ENCODE data around the gene GXYLT1. TPM values are rescaled to one million over a fixed set of nuclear protein-coding genes. Genes with fewer than 3 reads are reported as not detected.
A peak's percentile ranks its signal among the peaks of the same experiment; 100 is the strongest.
"Not testable (repeated sequence)": the region's sequence is repeated elsewhere in the genome, so short reads cannot be mapped to it uniquely, and the experiment has no call there.

The GXYLT1 gene, protein sequence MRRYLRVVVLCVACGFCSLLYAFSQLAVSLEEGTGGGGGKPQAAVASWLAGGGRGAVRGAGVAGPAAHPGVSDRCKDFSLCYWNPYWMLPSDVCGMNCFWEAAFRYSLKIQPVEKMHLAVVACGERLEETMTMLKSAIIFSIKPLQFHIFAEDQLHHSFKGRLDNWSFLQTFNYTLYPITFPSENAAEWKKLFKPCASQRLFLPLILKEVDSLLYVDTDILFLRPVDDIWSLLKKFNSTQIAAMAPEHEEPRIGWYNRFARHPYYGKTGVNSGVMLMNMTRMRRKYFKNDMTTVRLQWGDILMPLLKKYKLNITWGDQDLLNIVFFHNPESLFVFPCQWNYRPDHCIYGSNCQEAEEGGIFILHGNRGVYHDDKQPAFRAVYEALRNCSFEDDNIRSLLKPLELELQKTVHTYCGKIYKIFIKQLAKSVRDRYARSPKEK
- total RNA-seq: 9.8 and 11.0 TPM in 2 replicates

DNA sequence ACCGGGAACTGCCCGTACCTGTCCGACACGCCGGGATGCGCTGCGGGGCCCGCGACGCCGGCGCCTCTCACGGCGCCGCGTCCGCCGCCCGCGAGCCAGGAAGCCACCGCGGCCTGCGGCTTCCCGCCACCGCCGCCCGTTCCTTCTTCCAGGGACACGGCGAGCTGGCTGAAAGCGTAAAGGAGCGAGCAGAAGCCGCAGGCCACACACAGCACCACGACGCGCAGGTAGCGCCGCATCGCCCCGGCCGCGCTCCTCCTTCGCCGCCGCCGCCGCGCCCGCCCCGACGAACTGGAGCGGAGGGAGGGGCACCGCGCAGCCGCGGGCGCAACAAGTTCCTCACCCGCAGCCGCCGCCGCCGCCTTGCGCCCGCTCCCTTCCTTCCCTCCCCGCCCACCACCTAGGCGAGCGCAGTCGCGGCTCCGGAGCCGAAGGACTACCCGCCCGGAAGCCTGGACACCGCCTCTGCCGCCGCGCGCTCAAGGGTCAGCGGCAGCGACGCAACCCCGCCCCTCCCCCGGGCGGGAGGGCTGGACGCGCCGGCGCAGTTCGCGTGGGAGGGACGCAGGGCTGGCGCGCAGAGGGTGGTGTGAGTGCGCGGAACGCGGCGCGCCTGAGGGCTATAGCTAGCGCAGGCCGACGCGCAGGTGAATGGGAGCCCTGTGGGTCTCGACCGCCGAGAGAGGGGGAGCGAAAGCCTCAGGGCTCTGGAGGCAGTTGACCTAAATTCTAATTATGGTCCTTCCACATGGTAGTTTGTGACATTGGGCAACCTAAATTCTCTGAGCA is at the start of gene GXYLT1:
Gene GXYLT1, minus strand, starts transcription at position 467 of the 789 bp plus-strand sequence. Its CDS starts 228 bp downstream, at position 239.
- peaks cover 7% of the 10 kb centered on the region for H3K27me3 Mint-ChIP-seq (ENCODE audit: low read depth)
- peak within 1 kb of the TSS; percentile 79 for H3K27ac Mint-ChIP-seq
- H3K9me3 Mint-ChIP-seq: no peaks in the 10 kb centered on the region
- H3K4me1 Mint-ChIP-seq (ENCODE audit: low read depth): peaks cover 32% of the 10 kb centered on the region
- peak; percentile 77 for DNase-seq (ENCODE audit: low spot score)
- intact Hi-C loops (cut with micrococcal nuclease): loop anchor here (1.0 kb wide), 3 partner anchors 46 to 182 kb away; partner anchors contain the start of genes PPHLN1, YAF2 and ZCRB1
- H3K36me3 Mint-ChIP-seq (ENCODE audit: low read depth): peaks cover 3% of the 10 kb centered on the region
- H3K4me3 Mint-ChIP-seq (ENCODE audit: low read depth): peak within 1 kb of the TSS; percentile 92

DNA sequence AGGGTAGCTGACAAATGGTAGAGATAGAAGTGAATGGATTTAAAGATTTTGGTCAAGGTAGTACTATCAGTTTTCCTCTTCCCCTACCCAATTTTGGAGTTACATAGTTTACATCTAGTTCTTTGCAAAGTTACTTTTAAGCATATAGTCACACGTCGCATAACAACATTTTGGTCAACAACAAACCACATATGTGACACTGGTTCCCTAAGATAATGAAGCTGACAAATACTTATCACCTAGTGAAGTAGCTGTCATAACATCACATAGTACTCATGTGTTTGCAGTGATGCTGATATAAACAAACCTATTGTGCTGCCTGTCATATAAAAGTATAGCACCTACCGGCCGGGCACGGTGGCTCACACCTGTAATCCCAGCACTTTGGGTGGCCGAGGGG is 48.0 kb upstream of the GXYLT1 start:
- Mint-ChIP-seq H3K9me3 (no peaks in the 10 kb centered on the region), H3K27me3 (ENCODE audit: low read depth) (no peaks in the 10 kb centered on the region), H3K4me3 (ENCODE audit: low read depth) (no peak overlapping the region), H3K36me3 (ENCODE audit: low read depth) (peaks cover 26% of the 10 kb centered on the region), H3K27ac (no peak overlapping the region), H3K4me1 (ENCODE audit: low read depth) (peaks cover 3% of the 10 kb centered on the region)
- no peak for DNase-seq (ENCODE audit: low spot score)
- intact Hi-C loops (cut with micrococcal nuclease): no loop called here

DNA sequence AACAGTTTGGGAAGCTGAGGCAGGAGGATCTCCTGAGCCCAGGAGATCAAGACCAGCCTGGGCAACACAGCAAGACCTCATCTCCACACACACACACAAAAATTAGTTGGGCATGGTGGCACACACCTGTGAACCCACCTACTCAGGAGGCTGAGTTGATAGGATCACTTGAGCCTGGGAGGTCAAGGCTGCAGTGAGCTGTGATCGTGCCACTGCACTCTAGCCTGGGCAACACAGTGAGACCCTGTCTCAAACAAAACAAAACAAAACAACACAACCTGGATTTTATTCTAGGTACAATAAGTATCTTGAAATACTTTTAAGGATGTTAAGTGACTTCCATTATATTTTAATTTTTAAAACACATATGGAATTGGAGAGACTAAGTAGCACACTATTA is 47.6 kb upstream of the GXYLT1 start:
- Mint-ChIP-seq H3K9me3 (no peaks in the 10 kb centered on the region), H3K4me1 (ENCODE audit: low read depth) (peaks cover 3% of the 10 kb centered on the region), H3K27ac (no peak overlapping the region), H3K36me3 (ENCODE audit: low read depth) (peaks cover 23% of the 10 kb centered on the region), H3K27me3 (ENCODE audit: low read depth) (no peaks in the 10 kb centered on the region), H3K4me3 (ENCODE audit: low read depth) (no peak overlapping the region)
- DNase-seq (ENCODE audit: low spot score): no peak
- intact Hi-C loops (cut with micrococcal nuclease): no loop called here

DNA sequence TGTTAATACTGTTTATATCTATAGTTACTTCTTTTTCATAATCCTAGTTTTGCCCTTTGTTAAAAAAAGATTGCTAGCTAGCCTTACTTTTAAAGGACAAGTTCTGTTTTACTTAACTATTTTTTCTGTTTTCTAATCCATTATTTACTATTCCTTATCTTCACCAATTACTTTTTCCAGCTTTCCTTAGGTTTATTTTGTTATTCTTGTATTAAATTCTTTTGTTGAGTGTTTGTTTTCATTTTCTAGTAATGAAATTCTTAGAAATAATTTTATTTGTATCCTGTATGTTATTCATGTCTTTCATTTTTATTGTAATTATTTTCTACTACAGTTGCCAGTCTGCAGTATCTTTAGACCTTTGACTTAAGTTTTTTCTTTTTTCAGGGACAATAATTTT is 45.7 kb upstream of the GXYLT1 start:
- Mint-ChIP-seq H3K27ac (no peak overlapping the region), H3K9me3 (no peaks in the 10 kb centered on the region), H3K36me3 (ENCODE audit: low read depth) (peaks cover 15% of the 10 kb centered on the region), H3K4me1 (ENCODE audit: low read depth) (peaks cover 3% of the 10 kb centered on the region), H3K27me3 (ENCODE audit: low read depth) (no peaks in the 10 kb centered on the region), H3K4me3 (ENCODE audit: low read depth) (no peak overlapping the region)
- intact Hi-C loops (cut with micrococcal nuclease): no loop called here
- no peak for DNase-seq (ENCODE audit: low spot score)

DNA sequence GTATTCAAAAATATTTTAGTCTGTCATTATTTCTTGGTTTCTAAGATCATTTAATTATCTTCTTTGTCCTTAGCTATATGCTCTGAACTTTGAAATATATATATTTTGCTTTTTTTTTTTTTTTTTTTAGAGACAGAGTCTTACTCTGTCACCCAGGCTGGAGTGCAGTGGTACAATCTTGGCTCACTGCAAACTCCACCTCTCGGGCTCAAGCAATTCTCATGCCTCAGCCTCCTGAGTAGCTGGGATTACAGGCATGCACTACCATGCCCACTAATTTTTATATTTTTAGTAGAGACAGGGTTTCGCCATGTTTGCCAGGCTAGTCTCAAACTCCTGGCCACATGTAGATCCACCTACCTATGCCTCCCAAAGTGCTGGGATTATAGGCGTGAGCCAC is 43.6 kb upstream of the GXYLT1 start:
- H3K9me3 Mint-ChIP-seq; DNase-seq (ENCODE audit: low spot score); H3K4me1 Mint-ChIP-seq (ENCODE audit: low read depth); H3K27ac Mint-ChIP-seq; H3K4me3 Mint-ChIP-seq (ENCODE audit: low read depth); H3K27me3 Mint-ChIP-seq (ENCODE audit: low read depth); intact Hi-C loops (cut with micrococcal nuclease): not testable (repeated sequence)
- peaks cover 29% of the 10 kb centered on the region for H3K36me3 Mint-ChIP-seq (ENCODE audit: low read depth)

DNA sequence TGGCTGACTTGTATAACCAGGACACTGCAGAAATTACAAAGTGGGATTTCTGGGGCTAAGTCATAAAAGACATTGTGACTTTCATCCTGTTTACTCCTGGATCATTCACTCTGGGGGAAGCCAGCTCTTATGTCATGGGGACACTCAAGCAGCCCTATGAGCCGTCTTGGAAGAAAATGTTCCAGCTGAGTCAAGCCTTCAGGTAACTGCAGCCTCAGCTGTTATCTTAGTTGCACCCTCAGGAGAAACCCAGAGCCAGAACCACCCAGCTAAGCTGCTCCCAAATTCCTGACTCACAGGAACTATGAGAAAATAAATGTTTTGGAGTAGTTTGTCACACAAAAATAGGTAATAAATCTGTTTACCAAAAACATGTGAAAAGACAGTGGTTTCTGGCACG is 43.1 kb upstream of the GXYLT1 start:
- Mint-ChIP-seq H3K4me3 (ENCODE audit: low read depth) (no peak overlapping the region), H3K4me1 (ENCODE audit: low read depth) (peaks cover 3% of the 10 kb centered on the region), H3K27ac (no peak overlapping the region), H3K9me3 (no peaks in the 10 kb centered on the region), H3K36me3 (ENCODE audit: low read depth) (peaks cover 31% of the 10 kb centered on the region), H3K27me3 (ENCODE audit: low read depth) (no peaks in the 10 kb centered on the region)
- intact Hi-C loops (cut with micrococcal nuclease): no loop called here
- DNase-seq (ENCODE audit: low spot score): no peak

DNA sequence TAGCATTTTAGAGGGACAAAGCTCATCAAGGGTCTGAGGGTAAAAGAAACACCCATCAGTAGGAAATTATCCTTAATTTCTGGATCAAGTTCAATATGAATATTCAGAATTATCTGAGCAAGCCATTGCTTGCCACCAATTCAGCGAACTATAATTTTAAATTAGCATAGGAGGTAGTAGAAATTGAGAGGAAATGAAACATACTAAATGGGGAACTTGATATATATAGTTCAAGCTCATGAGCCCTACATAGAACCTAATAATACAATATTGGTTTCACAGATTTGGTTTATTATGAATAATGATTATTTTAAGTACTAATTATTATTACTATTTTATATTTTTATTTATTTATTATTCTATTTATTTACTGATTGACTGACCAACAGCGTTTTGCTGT is 42.1 kb upstream of the GXYLT1 start:
- Mint-ChIP-seq H3K27me3 (ENCODE audit: low read depth) (no peaks in the 10 kb centered on the region), H3K4me1 (ENCODE audit: low read depth) (peaks cover 8% of the 10 kb centered on the region), H3K36me3 (ENCODE audit: low read depth) (peaks cover 32% of the 10 kb centered on the region), H3K4me3 (ENCODE audit: low read depth) (no peak overlapping the region), H3K9me3 (no peaks in the 10 kb centered on the region), H3K27ac (no peak overlapping the region)
- intact Hi-C loops (cut with micrococcal nuclease): no loop called here
- no peak for DNase-seq (ENCODE audit: low spot score)

DNA sequence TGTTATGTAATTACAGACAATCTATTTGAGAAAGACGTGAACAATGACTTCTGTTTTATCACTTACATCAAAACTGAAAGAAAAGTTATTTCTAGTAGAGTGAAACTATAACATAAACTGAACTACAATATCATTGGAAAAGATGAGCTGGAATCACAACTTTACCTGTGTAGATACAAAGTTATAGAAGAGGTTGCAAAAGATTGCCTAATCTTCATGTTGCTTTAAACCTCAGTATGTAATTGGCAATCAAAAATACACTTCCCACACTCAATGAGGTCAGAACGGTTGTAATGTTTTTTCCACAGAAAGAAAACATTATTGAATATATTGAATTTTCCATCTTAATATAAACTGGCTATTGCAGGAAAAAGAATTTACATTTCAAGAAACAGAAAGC is 37.7 kb upstream of the GXYLT1 start:
- H3K9me3 Mint-ChIP-seq: no peaks in the 10 kb centered on the region
- H3K4me1 Mint-ChIP-seq (ENCODE audit: low read depth): peaks cover 5% of the 10 kb centered on the region
- no peak overlapping the region for H3K4me3 Mint-ChIP-seq (ENCODE audit: low read depth)
- DNase-seq (ENCODE audit: low spot score): no peak
- no peaks in the 10 kb centered on the region for H3K27me3 Mint-ChIP-seq (ENCODE audit: low read depth)
- H3K27ac Mint-ChIP-seq: no peak overlapping the region
- intact Hi-C loops (cut with micrococcal nuclease): no loop called here
- peaks cover 30% of the 10 kb centered on the region for H3K36me3 Mint-ChIP-seq (ENCODE audit: low read depth)

DNA sequence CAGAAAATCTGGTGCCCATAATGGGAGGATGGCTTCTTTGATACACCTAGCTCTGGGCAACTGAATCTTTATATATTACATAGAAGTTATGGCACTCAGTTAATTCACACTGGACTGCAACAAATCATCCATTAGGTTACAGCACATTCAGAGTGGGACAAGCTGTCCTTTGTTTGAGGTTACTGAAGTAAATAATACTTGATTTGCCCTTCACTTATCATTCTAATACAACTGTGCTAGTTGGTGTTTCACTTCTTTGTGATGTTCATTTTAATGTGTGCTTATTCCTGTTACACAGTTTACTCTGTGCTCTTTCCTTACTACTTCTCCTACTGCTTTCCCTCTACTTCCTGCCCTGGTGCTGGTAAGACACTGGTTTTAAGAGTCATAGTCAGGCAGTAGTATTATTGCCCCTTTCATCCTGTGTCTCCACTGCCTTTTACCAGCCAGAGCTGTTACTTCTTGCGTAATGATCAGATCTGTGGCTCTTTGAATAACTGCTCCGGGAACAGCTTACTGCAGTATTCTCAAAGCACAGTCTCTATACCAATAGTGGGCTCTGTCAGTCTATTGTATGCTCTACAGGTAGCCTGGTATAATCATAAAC is 36.4 kb upstream of the GXYLT1 start:
- Mint-ChIP-seq H3K9me3 (peaks cover 4% of the 10 kb centered on the region), H3K27me3 (ENCODE audit: low read depth) (no peaks in the 10 kb centered on the region), H3K36me3 (ENCODE audit: low read depth) (peaks cover 41% of the 10 kb centered on the region), H3K27ac (no peak overlapping the region), H3K4me1 (ENCODE audit: low read depth) (peaks cover 5% of the 10 kb centered on the region), H3K4me3 (ENCODE audit: low read depth) (no peak overlapping the region)
- no peak for DNase-seq (ENCODE audit: low spot score)
- intact Hi-C loops (cut with micrococcal nuclease): no loop called here

DNA sequence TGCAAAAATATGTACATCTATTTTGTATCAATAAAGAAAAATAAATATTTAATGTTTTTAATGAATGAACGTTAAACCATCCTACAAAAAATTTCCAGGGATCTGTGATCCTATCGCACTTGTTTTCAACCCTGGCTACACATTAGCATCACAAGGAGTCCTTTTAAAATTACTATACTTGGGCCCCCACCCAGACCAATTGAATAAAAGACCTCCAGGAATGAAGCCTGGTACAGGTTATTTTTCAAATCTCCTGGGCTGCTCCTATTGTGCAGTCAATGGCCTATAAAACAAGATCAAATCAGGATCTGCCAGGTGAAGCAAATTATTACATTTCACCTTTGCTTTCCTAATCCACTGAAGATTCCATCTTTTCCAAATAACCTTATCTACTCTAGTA is 33.4 kb upstream of the GXYLT1 start:
- peaks cover 30% of the 10 kb centered on the region for H3K36me3 Mint-ChIP-seq (ENCODE audit: low read depth)
- no peak overlapping the region for H3K27ac Mint-ChIP-seq
- no peaks in the 10 kb centered on the region for H3K27me3 Mint-ChIP-seq (ENCODE audit: low read depth)
- intact Hi-C loops (cut with micrococcal nuclease): no loop called here
- peaks cover 5% of the 10 kb centered on the region for H3K4me1 Mint-ChIP-seq (ENCODE audit: low read depth)
- peaks cover 4% of the 10 kb centered on the region for H3K9me3 Mint-ChIP-seq
- DNase-seq (ENCODE audit: low spot score): no peak
- H3K4me3 Mint-ChIP-seq (ENCODE audit: low read depth): no peak overlapping the region

DNA sequence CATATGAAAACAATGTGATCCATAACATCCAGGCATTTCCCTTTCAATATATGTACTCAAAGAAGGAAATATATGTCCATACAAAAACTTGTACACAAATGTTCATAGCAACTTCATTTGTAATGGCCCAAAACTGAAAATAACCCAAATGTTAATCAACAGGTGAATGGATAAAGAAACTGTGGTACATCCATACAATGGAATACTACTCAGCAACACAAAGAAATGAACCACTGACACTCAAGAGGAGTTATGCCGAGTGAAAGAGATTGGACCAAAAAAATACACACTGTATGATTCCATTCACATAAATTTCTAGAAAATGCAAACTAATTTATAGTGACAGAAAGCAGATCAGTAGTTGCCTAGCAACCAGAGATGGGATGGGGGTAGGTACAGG is 30.3 kb upstream of the GXYLT1 start:
- intact Hi-C loops (cut with micrococcal nuclease): no loop called here
- DNase-seq (ENCODE audit: low spot score): no peak
- H3K4me3 Mint-ChIP-seq (ENCODE audit: low read depth): no peak overlapping the region
- peaks cover 4% of the 10 kb centered on the region for H3K9me3 Mint-ChIP-seq
- H3K27ac Mint-ChIP-seq: no peak overlapping the region
- H3K36me3 Mint-ChIP-seq (ENCODE audit: low read depth): peaks cover 26% of the 10 kb centered on the region
- H3K27me3 Mint-ChIP-seq (ENCODE audit: low read depth): no peaks in the 10 kb centered on the region
- H3K4me1 Mint-ChIP-seq (ENCODE audit: low read depth): peaks cover 2% of the 10 kb centered on the region

DNA sequence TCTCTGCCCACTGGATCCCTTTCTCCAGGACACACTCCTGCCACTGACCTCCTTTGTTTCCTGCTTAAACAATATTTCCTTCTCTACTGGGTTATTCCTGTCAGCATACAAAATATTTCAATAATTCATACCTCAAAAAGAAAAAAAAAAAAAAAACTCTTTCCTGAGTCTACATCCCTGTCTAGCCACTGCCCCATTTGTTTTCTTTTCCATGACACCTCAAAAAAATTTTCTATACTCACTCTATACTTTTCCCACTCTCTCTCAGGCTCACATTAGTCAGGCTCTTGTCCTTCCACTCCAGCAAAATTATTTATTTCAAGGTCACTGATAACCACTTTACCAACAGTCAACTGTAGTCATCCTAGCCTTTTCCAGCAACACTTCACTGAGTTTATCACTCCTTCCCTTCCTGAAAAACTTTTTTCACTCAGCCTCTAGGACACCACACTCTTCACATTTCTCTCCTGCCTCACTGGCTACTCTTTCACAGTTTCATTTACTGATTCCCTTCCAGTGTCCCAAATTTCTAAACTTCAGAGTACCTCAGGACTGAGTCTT is 29.4 kb upstream of the GXYLT1 start:
- Mint-ChIP-seq H3K27me3 (ENCODE audit: low read depth) (no peaks in the 10 kb centered on the region), H3K36me3 (ENCODE audit: low read depth) (peaks cover 27% of the 10 kb centered on the region), H3K9me3 (peaks cover 4% of the 10 kb centered on the region), H3K4me3 (ENCODE audit: low read depth) (no peak overlapping the region), H3K4me1 (ENCODE audit: low read depth) (peaks cover 2% of the 10 kb centered on the region), H3K27ac (no peak overlapping the region)
- intact Hi-C loops (cut with micrococcal nuclease): no loop called here
- DNase-seq (ENCODE audit: low spot score): no peak

All from activated T-helper 2 cell treated with anti-CD3 and anti-CD28 coated beads, Interferon-gamma antibody, Interleukin-2, Interleukin-4, amounts not matched to agents 10 μg/mL and 5 μg/mL and 100 μg/mL, durations not matched to agents 14 hours and 24 hours and 36 hours (primary cell).